Body of pancreas (tissue), 4 donors: ENCODE data around the gene PRRT1B. TPM values are rescaled to one million over a fixed set of nuclear protein-coding genes. Genes with fewer than 3 reads are reported as not detected.
A peak's percentile ranks its signal among the peaks of the same experiment; 100 is the strongest.

Source experiments
- ATAC-seq: fragments of 150-250 bp; one replicate; pipeline ENCODE4 v1.9.1; 2016
- DNase-seq, 4 donors: peaks; one replicate each; pipeline ENCODE4 v3.0.0-alpha.2; 2019
- H3K27ac ChIP-seq, 4 donors: fragments of 200-600 bp; sonication (generic); 1 replicate in 3 of 4; 2 replicates in 1 of 4; pipeline versions ENCODE4 v1.5.1 to v1.6.1; 2016 to 2019; ENCODE audit warnings: mild to moderate bottlenecking in 1 of 4, mixed read lengths in 1 of 4, moderate library complexity in 1 of 4
- H3K27me3 ChIP-seq, 2 donors: fragments of 200-600 bp; sonication (generic); one replicate each; pipeline ENCODE4 v1.6.0; 2016; ENCODE audit warnings: mild to moderate bottlenecking in 1 of 2
- H3K36me3 ChIP-seq, 2 donors: fragments of 200-600 bp; sonication (generic); replicated peaks in 1 of 2; 2 replicates each; pipeline ENCODE4 v1.5.1; 2016; ENCODE audit warnings: low read depth in 2 of 2; ENCODE audit not compliant: insufficient read depth in 1 of 2
- H3K4me1 ChIP-seq: fragments of 200-600 bp; sonication (generic); one replicate; pipeline ENCODE4 v1.6.0; 2016
- H3K4me3 ChIP-seq, 2 donors: fragments of 200-600 bp; sonication (generic); 1 replicate in 1 of 2; 2 replicates in 1 of 2; pipeline ENCODE4 v1.5.1; 2016 to 2019
- H3K9me3 ChIP-seq, 3 donors: fragments of 200-600 bp; sonication (generic); 1 replicate in 2 of 3; 2 replicates in 1 of 3; pipeline ENCODE4 v1.5.1; 2016
- CTCF ChIP-seq, 7 experiments: fragments of 450-650 bp in 4 of 7; fragments of 200-600 bp in 3 of 7; sonication (generic) in 3 of 7; IDR thresholded peaks; one replicate each; pipeline ENCODE4 v1.5.1; 2016 to 2019; ENCODE audit warnings: antibody characterized with exemption in 7 of 7
- POLR2A ChIP-seq, 3 donors: fragments of 450-650 bp; IDR thresholded peaks; one replicate each; pipeline ENCODE4 v1.6.1; 2016; ENCODE audit warnings: antibody characterized with exemption in 3 of 3, mild to moderate bottlenecking in 2 of 3
- WGBS, 2 donors: methylation state at CpG; one replicate each; pipeline ENCODE4 v1.1.5; 2017; 5-methylcytosine and 5-hydroxymethylcytosine counted together
- intact Hi-C: fragments of 100-400 bp; cut with DNase I; formaldehyde crosslinking; loops from one replicate; pipeline ENCODE4 v1.15.1; 2023
- total RNA-seq, 2 donors: library from RNA; depleted of rRNA; stranded (reverse); fragments of >200 nt; gene quantifications; one replicate each; pipeline ENCODE4 v1.1.0, GENCODE V29; 2016

Gene PRRT1B
- total RNA-seq, 2 donors from 2014 or later, result 0.33 to 0.78 TPM

- Histone ChIP-seq H3K4me1 (no peaks in the 10 kb centered on the region), H3K27ac (no peak overlapping the region), H3K36me3 (peaks cover 0 to 29% of the 10 kb centered on the region in 2 donors), H3K4me3 (no peak overlapping the region), H3K27me3 (no peaks in the 10 kb centered on the region), H3K9me3 (no peaks in the 10 kb centered on the region)
- no peak for TF ChIP-seq POLR2A (IDR thresholded peaks at IDR 0.05)
- ATAC-seq, result no peak
- peak in 1 of 4 donors; percentile 11 for DNase-seq
- intact Hi-C loops, result no loop called here
- WGBS, 2 donors, result 89 to 93% methylated on average over 9 to 16 of the region's 16 CpGs
These were observed 43.9 kb downstream of the PRRT1B start for GRCh38 chr9:131589124-131589711.

- Histone ChIP-seq H3K4me1 (no peaks in the 10 kb centered on the region), H3K27ac (no peak overlapping the region), H3K9me3 (no peaks in the 10 kb centered on the region), H3K4me3 (no peak overlapping the region), H3K36me3 (peaks cover 0 to 33% of the 10 kb centered on the region in 2 donors), H3K27me3 (no peaks in the 10 kb centered on the region)
- ATAC-seq, result no peak
- intact Hi-C loops, result loop anchor here (5.0 kb wide), 1 partner anchor 152 kb away; the partner anchor contains the start of gene RAPGEF1
- TF ChIP-seq CTCF (IDR thresholded peaks at IDR 0.05) (no peak), POLR2A (IDR thresholded peaks at IDR 0.05) (no peak)
- DNase-seq, result no peak
- WGBS, 2 donors, result 90 to 92% methylated on average over 13 to 14 of the region's 14 CpGs
These were observed 44.7 kb downstream of the PRRT1B start for GRCh38 chr9:131589993-131590392.

- Histone ChIP-seq H3K9me3 (no peaks in the 10 kb centered on the region), H3K27me3 (no peaks in the 10 kb centered on the region), H3K4me3 (no peak overlapping the region), H3K4me1 (no peaks in the 10 kb centered on the region), H3K36me3 (peaks cover 0 to 34% of the 10 kb centered on the region in 2 donors), H3K27ac (no peak overlapping the region)
- WGBS, 2 donors, result 67 to 74% methylated on average over 3 to 13 of the region's 13 CpGs
- intact Hi-C loops, result loop anchor here (5.0 kb wide), 1 partner anchor 152 kb away; the partner anchor contains the start of gene RAPGEF1
- TF ChIP-seq CTCF (IDR thresholded peaks at IDR 0.05), result no peak
- TF ChIP-seq POLR2A (IDR thresholded peaks at IDR 0.05), result no peak
- ATAC-seq (no peak), DNase-seq (no peak)
These were observed 45.1 kb downstream of the PRRT1B start for GRCh38 chr9:131590449-131590848.

- intact Hi-C loops, result loop anchor here (5.0 kb wide), 1 partner anchor 151 kb away; the partner anchor contains the start of gene RAPGEF1
- peak; percentile 82 to 85 (median 83) for DNase-seq
- Histone ChIP-seq H3K9me3 (no peaks in the 10 kb centered on the region), H3K27me3 (no peaks in the 10 kb centered on the region), H3K27ac (no peak overlapping the region), H3K4me1 (no peaks in the 10 kb centered on the region), H3K36me3 (peaks cover 0 to 40% of the 10 kb centered on the region in 2 donors), H3K4me3 (no peak overlapping the region)
- ATAC-seq, result peak; percentile 90
- TF ChIP-seq POLR2A (IDR thresholded peaks at IDR 0.05) (no peak), CTCF (IDR thresholded peaks at IDR 0.05) (peak; percentile 70 to 93 (median 90))
- WGBS, 2 donors, result 63 to 65% methylated on average over 12 to 21 of the region's 21 CpGs
These were observed 45.9 kb downstream of the PRRT1B start for GRCh38 chr9:131590907-131591844.

- H3K4me3 ChIP-seq, result no peak overlapping the region
- no peak for DNase-seq
- no peaks in the 10 kb centered on the region for H3K27me3 ChIP-seq
- H3K4me1 ChIP-seq, result no peaks in the 10 kb centered on the region
- no peaks in the 10 kb centered on the region for H3K9me3 ChIP-seq
- intact Hi-C loops, result loop anchor here (5.0 kb wide), 1 partner anchor 150 kb away; the partner anchor contains the start of gene RAPGEF1
- H3K36me3 ChIP-seq, result peaks cover 0 to 41% of the 10 kb centered on the region in 2 donors
- no peak for ATAC-seq
- no peak overlapping the region for H3K27ac ChIP-seq
- TF ChIP-seq CTCF (IDR thresholded peaks at IDR 0.05), result no peak
- WGBS, 2 donors, result 60 to 65% methylated on average over 4 to 6 of the region's 6 CpGs
These were observed 46.5 kb downstream of the PRRT1B start for GRCh38 chr9:131591845-131592208.
